RPMI7951 (cell line): ENCODE results near the gene PRKACB. TPM values are rescaled to one million over a fixed set of nuclear protein-coding genes. Genes with fewer than 3 reads are reported as not detected.
A peak's percentile ranks its signal among the peaks of the same experiment; 100 is the strongest.

Experiments
- DNase-seq: peaks from one replicate; pipeline ENCODE4 v3.0.0-alpha.2; 2012; ENCODE audit warnings: low read depth
- total RNA-seq: library from RNA; depleted of rRNA; stranded (reverse); fragments of >200 nt; shearing (Covaris generic); gene quantifications from 2 replicates; pipeline ENCODE4 v1.2.3, GENCODE V29; 2014

The PRKACB gene
- total RNA-seq, 1 experiment from 2014 or later, result 66.1 TPM

- peak; percentile 93 for DNase-seq
Measured at GRCh38 chr1:84156210-84156621, 12.1 kb downstream of the PRKACB start.

GRCh38 chr1:84159533-84160240 lies 15.6 kb downstream of the PRKACB start:
- DNase-seq, result no peak

DNA sequence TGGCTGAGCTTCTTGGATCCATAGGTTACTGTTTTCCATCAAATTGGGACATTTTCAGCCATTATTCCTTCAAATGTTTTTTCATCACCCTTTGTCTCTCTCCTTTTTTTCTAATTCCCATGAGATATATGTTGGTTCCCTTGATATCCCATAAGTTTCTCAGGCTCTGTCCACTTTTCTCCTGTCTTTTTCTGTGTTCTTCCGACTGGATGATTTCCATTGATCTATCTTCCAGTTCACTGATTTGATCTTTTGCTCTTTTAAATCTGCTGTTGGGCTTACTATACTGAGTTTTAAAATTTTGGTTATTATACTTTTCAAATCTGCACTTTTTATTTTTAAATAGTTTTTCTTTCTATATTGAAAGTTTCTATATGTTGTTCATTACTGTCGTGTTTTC lies 18.2 kb downstream of the PRKACB start:
- no peak for DNase-seq

DNA sequence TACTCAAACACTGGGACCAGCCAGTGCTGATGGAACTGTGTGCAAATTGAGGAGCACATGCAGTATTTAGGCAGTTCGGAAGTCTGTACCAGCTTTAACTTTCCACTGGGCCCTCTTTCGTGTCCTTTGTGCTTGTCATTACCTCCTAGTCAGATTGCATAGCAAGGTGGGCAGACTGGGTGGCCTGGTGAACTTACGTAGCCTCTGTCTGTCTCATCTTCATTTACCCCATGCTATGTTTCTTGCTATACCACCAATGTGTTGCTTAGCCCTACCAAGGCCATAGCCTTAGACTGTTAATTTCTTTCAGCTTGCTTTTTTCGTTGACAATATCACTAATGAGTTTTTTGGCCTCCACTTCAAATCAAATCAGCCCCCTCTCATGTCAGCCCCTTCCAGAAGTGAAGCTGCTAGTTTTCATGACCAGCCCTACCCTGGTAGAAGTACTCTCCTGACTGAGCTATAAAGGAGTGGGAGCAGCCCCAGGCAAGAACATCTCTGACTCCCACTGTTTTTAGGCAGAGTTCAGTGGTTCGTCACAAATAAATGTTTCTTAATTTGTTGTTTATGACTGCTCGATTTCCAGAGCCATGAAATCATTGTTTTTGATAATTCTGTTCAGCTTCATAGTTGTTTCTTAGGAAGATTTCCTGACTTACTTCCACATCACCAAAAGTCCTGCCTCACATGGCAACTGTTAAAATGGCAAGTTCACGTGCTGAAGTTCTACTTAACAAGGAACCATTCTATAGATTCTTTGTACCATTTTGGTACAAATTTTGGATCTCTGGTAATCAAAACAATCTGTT lies 19.3 kb downstream of the PRKACB start:
- DNase-seq, result peak; percentile 39

- peak; percentile 41 for DNase-seq
Measured at GRCh38 chr1:84164161-84164560, 20.1 kb downstream of the PRKACB start.

GRCh38 chr1:84164567-84165021 lies 20.5 kb downstream of the PRKACB start:
- DNase-seq, result peak; percentile 55

DNA sequence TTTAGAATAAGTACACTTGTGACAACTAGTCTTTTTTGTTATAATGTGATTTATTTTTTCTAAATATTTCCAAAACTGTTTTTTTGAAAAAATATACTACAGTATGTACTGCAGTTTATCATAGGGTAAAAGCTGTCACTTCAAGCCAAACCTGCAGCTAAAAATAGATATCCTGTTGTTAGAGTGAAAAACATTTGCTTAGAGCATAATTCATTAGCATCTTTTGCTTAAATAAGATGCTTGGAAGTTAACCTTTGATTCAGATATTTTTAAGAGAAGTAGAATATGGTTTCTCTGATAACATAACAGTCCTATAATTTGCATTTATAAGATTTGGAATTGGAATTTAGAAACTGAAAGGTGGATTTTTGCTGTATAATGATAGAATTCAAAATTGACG lies 21.5 kb downstream of the PRKACB start:
- no peak for DNase-seq

DNA sequence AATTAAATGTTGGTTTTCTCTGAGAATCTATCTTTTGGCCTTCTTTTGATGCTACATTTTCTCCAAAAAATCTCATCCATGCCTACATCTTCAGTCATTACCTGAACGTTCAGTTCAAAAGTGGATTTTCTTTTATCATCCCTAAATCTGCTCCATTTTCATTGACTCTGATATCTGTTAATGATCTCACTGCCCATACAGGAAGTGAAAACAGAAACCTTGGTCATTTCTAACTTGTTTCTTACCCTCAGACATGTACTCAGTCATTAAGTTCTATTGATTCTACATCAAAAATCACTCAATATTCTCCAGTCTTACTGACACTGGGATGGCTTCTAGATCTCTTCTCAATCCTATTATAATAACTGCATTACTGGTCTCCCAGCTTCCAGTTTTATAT lies 22.7 kb downstream of the PRKACB start:
- no peak for DNase-seq

DNA sequence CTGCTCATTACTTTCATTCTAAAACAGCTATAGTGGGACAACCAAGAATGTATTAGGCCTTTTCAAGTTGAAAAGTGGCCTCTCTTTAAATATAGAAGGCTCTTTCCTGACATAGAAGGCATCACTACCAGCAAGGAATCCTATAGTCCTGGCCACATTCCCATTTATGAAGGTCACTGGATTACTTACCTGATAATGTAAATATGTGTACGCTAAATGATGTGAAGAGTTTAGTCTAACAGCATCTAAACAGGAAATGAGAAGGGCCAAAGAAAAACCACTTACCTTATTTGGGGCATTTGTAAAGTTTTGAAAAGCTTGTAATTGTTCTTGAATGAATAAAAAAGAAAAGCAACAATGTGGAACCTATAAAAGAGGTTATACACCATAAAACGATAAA lies 24.7 kb downstream of the PRKACB start:
- DNase-seq, result no peak

DNA sequence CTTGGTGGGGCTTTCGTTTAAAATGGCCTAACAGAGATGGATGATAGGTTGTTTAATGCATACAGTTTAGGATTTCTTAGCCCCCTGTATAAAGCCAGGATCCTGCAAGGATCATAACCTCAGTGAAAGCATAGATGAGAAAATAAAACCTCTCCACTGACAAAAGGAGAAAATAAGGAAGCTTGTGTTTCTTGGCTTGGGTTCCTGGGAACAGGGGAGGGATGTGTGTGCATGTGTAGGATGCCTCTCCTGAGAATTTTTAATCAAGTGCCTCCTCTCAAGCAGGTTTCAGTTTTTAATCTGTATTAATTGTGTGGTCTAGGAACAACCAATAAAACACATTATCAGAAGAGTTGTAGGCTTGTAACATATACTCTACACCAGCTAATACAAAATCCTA lies 26.1 kb downstream of the PRKACB start:
- no peak for DNase-seq

DNA sequence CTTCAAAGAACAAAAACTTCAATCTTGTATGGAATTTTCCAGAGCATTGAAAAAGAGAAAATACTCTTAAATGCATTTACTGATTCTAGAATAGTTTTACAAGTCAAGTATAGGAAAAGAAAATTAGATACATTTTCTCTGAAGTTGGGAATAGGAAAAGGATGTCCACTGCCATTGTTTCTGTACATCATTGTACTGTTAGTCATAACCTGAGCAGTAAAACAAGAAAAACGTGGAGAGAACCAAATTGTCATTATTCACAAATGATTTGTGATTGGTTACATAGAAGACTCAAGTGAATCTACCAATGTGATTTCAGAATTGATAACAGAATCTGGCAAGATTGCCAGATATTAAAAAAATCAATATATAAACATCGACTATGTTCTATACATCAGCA lies 27.4 kb downstream of the PRKACB start:
- no peak for DNase-seq

- DNase-seq, result peak; percentile 69
Measured at GRCh38 chr1:84174051-84174556, 30.0 kb downstream of the PRKACB start.

DNA sequence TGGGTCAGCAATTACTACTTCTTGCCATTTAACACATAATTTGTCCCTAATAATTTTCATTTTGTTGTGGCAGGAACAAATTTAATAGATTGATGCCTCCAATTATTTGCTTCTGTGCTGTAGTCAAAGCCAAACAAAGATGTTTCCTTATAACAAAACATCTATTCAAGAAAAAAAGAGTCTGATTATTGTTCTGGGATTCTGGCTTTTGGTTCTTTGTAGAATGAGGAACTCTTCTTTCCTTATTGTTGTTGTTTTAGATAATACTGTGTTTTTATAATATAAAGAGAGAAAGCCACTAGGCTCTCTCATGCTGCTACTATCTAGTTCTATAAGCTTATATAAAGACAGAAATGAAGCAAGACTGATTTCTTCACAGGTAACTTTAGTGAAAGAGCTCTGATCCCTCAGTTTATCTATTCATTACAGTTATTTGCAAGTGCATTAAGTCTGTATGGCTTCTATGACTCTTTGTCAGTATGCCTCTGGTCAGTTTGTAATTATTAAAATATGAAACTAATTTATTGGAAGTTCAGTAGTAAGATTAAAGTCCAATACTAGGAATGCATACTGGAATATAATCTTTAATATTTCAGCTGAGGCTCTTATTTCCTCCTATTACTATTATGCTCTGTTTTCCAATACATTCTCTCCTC lies 37.4 kb downstream of the PRKACB start:
- no peak for DNase-seq

- DNase-seq, result no peak
Measured at GRCh38 chr1:84190455-84190854, 46.4 kb downstream of the PRKACB start.

GRCh38 chr1:84192681-84193080 lies 48.6 kb downstream of the PRKACB start:
- no peak for DNase-seq

DNA sequence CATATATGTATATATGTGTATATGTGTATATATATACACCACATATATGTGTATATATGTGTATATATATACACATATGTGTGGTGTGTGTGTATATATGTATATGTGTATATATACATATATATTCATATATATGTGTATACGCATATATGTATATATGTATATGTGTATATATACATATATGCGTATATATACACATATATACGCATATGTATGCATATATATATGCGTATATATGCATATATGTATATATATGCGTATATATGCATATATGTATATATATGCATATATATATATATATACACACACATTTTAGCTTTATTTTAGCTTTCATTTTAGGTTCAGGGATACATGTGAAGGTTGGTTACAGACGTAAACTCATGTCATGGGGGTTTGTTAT lies 54.8 kb downstream of the PRKACB start:
- DNase-seq, result no peak

DNA sequence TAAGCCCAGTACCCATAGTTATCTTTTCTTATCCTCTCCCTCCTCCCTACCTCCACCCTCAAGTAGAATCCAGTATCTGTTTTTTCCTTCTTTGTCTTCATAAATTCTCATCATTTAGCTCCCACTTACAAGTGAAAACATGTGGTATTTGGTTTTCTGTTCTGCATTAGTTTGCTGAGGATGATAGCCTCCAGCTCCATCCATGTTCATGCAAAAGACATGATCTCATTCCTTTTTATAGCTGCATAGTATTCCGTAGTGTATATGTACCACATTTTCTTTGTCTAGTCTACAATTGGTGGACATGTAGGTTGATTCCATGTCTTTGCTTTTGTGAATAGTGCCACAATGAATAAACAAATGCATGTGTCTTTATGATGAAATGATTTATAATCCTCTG lies 55.2 kb downstream of the PRKACB start:
- DNase-seq, result no peak

DNA sequence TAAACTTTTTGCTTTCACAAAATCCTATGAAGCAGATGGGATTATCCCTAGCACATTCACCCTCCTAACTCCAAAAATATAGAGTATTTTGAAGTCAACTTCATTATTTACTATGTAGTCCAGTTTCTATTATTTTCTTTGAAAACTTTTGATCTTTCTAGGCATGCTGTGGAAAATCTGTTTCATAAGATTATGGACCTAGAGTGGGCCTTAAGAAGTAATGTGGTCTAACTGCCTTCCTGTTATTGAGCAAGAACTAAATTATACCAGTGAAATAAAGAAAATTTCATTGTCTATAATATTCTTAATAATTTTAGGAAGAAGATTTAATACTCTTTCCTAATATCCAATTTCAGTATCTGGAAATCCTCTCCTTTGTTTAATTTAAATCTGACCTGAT lies 58.1 kb downstream of the PRKACB start:
- DNase-seq, result no peak

- no peak for DNase-seq
Measured at GRCh38 chr1:84206375-84206774, 62.3 kb downstream of the PRKACB start.

GRCh38 chr1:84208935-84209334 lies 64.9 kb downstream of the PRKACB start:
- DNase-seq, result no peak

DNA sequence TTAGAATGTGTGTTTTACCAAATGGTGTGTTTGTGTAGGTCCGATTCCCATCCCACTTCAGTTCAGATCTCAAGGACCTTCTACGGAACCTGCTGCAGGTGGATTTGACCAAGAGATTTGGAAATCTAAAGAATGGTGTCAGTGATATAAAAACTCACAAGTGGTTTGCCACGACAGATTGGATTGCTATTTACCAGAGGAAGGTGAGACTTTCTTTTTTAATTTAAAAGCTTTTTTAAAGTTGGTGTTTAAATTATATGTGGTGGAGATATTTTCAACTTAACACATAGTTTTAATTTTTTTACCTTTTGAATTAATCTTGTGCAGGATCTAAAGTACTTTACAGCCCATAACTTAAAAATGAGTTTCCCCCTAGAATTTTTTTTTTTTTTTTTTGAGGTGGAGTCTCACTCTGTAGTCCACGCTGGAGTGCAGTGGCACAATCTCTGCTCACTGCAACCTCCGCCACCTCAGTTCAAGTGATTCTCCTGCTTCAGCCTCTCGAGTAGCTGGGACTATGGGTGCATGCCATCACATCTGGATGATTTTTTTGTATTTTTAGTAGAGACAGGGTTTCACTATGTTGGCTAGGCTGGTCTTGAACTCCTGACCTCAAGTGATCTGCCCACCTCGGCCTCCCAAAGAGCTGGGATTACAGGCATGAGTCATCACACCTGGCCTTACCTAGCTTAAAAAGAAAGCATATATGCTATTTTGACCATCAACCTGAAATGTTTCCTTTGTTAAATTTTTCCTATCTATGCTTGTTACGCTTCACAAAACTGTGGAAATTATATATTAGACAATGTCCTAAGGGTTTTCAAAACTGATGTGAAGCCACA lies 70.3 kb downstream of the PRKACB start:
- DNase-seq, result no peak

DNA sequence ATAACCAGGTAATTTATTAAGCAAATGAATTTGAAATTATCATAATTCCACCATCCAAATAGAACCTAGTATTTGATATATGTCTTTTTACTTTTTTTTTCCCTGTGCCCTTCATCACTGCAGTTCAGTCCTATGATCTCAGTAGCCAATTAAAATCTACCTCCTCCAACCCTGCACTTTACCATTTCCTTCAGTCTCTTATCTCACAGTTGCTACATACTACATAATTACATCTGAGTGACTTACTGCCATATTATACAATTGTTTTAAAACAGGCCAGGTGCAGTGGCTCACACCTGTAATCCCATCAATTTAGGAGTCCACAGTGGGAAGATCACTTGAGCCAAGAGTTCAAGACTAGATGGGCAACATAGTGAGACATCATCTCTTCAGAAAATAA lies 73.2 kb downstream of the PRKACB start:
- no peak for DNase-seq
